Measurements from ENCODE around the gene CRIM1. TPM values are rescaled to one million over a fixed set of nuclear protein-coding genes. Genes with fewer than 3 reads are reported as not detected.

Gene CRIM1, protein sequence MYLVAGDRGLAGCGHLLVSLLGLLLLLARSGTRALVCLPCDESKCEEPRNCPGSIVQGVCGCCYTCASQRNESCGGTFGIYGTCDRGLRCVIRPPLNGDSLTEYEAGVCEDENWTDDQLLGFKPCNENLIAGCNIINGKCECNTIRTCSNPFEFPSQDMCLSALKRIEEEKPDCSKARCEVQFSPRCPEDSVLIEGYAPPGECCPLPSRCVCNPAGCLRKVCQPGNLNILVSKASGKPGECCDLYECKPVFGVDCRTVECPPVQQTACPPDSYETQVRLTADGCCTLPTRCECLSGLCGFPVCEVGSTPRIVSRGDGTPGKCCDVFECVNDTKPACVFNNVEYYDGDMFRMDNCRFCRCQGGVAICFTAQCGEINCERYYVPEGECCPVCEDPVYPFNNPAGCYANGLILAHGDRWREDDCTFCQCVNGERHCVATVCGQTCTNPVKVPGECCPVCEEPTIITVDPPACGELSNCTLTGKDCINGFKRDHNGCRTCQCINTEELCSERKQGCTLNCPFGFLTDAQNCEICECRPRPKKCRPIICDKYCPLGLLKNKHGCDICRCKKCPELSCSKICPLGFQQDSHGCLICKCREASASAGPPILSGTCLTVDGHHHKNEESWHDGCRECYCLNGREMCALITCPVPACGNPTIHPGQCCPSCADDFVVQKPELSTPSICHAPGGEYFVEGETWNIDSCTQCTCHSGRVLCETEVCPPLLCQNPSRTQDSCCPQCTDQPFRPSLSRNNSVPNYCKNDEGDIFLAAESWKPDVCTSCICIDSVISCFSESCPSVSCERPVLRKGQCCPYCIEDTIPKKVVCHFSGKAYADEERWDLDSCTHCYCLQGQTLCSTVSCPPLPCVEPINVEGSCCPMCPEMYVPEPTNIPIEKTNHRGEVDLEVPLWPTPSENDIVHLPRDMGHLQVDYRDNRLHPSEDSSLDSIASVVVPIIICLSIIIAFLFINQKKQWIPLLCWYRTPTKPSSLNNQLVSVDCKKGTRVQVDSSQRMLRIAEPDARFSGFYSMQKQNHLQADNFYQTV
- 347 and 414 TPM in 2 replicates for total RNA-seq

GRCh38 chr2:36355151-36355889, at the start of gene CRIM1:
Gene CRIM1 (plus strand): TSS chr2:36355778. CDS start chr2:36356293, 515 bp downstream.

GRCh38 chr2:36597532-36598377, 242.2 kb downstream of the CRIM1 start, which contains the start of gene FEZ2:
Gene FEZ2 (minus strand): TSS chr2:36598168. CDS start chr2:36598142, 26 bp downstream.

Other genes with a start within 250 kb of the CRIM1 start
- 53.8 and 54.4 TPM in 2 replicates for gene FEZ2, start 242.4 kb downstream of the CRIM1 start, total RNA-seq

Measured in cardiac atrium fibroblast (primary cell).